IPS-NIHi7 (cell line): Measurements from ENCODE around the gene ALOX12.

ENCODE experiments used
- DNase-seq: peaks from one replicate; pipeline ENCODE4 v3.0.0; 2012; ENCODE audit warnings: mixed read lengths; ENCODE audit errors: extremely low spot score

The ALOX12 gene

GRCh38 chr17:7001318-7001961 lies 5.6 kb downstream of the ALOX12 start:
- DNase-seq: peak; percentile 42

- DNase-seq: no peak
Observed at GRCh38 chr17:7002288-7003047, 6.6 kb downstream of the ALOX12 start.

GRCh38 chr17:7003745-7004144 lies 7.9 kb downstream of the ALOX12 start:
- no peak for DNase-seq

GRCh38 chr17:7004398-7005253 lies 8.8 kb downstream of the ALOX12 start:
- peak; percentile 52 for DNase-seq

DNA sequence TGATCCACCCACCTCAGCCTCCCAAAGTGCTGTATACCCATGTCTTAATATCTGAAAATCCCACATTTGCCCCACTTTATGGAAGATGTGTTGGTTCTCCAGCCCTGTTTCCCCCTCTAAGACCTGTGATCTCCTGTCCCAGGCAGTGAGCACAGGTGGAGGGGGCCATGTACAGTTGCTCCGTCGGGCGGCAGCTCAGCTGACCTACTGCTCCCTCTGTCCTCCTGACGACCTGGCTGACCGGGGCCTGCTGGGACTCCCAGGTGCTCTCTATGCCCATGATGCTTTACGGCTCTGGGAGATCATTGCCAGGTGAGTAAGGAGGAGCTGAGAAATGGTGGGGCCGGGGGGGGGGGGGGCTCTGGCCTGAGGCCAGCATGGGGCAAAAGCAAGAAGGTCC lies 9.9 kb downstream of the ALOX12 start:
- no peak for DNase-seq

DNA sequence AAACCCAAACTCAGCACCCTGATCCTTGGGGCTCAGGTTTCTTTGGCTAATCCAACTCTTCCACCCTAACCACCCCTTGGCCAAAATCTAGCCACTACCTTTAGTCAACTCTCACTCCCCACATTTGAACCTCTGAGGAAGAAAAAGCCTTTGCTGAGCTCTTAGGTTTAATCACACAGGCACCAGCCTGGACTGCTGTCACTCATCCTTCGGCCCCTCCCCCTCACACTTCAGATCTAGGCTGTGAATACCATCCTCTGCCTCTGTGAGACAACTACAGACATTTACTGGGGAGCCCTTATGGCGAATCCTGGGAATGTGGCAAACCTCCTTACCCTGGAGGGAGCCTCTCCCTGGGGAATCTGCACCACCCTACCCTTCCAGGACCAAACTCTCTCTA lies 11.3 kb downstream of the ALOX12 start:
- no peak for DNase-seq

DNA sequence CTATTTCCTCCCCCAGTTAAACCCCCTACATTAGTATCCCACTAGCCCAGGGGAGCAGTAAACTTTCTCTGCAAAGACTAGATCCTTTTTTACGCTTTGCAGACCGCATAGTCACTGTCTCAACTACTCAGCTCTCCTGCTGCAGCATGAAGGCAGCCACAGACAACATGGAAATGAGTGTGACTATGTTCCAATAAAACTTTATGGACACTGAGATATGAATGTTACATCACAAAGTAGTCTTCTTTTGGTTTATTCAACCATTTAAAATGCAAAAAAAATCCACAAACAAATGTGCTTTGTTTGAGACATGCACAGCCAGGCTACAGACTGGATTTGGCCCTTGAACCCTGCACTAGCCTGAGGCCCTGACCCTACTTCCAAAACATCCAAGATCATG lies 14.7 kb downstream of the ALOX12 start:
- DNase-seq: no peak

DNA sequence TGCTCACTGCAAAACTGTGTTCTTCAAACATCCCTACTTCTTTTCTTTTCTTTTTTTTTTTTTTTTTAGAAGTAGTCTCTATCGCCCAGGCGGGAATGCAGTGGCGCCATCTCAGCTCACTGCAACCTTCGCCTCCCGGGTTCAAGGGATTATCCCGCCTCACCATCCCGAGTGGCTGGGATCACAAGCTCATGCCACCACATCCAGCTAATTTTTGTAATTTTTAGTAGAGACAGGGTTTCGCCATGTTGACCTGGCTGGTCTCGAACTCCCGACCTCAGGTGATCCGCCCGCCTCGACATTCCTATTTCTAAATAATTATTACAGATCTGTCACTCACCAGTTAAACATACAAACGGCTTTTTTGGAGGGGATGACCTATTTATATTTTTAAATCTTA lies 15.6 kb downstream of the ALOX12 start:
- DNase-seq: no peak

- no peak for DNase-seq
Observed at GRCh38 chr17:7011942-7012254, 16.0 kb downstream of the ALOX12 start.

DNA sequence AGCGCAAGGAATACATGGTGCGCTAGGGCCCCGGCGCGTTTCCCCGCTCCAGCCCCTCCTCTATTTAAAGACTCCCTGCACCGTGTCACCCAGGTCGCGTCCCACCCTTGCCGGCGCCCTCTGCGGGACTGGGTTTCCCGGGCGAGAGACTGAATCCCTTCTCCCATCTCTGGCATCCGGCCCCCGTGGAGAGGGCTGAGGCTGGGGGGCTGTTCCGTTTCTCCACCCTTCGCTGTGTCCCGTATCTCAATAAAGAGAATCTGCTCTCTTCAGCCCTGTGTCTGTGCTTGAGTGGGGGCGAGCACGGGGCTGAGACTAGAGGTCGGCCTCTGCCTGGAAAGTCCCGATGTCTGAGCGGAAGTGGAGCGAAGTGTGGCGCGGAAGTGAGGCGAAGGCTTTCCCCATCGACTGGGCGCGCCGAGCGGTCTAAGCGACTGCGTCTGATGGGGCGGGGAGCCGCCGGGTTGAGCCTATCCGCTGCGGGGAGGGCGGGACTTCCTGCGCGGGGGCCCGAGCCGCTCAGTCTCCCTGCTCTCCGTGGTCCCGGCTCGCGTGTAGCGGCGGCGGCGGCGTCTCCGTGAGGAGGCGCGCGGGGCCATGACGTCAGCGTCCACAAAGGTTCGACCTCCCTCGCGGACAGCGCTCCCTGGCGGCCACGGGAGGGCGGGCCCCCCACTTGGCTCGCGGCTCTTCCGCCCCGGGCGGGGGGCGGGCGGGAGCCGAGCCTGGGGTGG lies 18.6 kb downstream of the ALOX12 start:
- DNase-seq: peak; percentile 93

GRCh38 chr17:7014995-7015958 lies 19.4 kb downstream of the ALOX12 start:
- no peak for DNase-seq

- no peak for DNase-seq
Observed at GRCh38 chr17:7016418-7016817, 20.6 kb downstream of the ALOX12 start.

DNA sequence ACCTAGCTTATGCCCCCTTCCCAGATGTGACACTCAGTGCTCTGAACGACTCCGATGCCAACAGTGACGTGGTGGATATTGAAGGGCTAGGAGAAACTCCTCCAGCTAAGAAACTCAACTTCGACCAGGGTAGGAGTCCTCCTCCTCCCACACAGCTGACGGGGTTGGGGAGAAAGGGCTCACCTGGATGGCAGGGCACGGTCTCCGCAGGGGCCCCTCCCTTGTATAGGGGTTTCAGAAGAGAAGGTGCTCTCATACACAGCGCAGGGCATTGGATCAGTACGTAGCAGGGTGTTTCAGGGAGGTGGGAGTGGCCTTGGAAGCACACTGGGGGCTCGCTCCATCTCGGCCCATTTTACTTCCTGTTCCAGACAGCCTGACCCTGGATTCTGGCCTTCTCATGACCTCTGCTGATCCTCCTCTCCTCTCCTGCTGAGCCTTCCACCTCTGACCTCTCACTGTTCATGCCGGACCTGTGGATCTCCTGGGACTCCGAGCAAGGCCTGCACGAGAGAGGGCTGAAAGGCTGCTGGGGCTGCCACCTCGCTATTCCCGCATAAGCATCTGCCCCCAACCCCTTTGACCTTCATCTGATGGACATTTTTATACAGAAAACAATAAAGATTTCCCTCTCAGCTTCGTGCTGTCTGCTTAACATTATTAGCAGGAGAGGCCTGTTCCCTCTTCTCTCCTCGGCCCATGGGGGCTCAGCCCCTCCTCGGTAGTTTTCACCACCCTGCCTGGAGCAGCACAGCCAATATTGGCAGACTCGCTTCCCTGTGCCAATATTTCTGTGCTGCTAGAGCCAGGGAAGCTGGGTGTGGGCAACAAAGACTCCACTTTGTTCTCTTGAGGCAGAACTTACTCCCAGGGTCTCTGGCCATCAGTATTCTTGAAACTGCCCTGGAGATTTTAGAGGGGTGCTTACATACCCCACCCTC lies 21.3 kb downstream of the ALOX12 start:
- DNase-seq: no peak

- no peak for DNase-seq
Observed at GRCh38 chr17:7017827-7018200, 22.0 kb downstream of the ALOX12 start.

DNA sequence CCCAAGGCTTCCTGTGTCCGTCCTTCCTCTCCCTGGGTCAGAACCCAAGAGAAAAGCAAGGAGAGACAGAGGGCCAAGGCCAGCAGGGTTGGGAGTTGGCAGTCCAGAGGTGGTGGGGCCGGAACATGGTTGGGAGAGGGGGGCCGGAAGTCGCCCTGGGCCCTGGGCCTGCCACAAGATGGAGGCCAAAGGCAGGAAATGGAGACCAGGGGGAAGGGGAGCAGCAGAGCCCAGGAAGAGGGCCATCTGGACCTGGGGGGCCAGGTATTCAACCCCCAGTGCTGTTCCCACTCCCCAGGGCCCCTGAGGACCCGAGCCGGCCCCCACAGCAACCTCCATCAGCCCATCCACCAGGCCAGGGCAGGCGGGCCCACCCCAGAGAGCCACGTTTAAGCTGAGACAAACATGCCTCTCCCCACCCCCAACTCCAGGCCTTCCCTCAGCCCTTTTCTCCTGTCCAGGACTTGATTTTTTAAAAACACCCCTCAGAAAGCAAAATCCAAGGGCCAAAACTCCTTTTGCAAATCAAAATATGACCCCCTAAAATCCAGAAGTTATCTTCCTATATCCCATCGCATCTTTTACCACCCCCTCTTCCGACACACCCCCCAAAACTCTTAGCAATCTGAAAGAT lies 22.6 kb downstream of the ALOX12 start:
- DNase-seq: no peak

DNA sequence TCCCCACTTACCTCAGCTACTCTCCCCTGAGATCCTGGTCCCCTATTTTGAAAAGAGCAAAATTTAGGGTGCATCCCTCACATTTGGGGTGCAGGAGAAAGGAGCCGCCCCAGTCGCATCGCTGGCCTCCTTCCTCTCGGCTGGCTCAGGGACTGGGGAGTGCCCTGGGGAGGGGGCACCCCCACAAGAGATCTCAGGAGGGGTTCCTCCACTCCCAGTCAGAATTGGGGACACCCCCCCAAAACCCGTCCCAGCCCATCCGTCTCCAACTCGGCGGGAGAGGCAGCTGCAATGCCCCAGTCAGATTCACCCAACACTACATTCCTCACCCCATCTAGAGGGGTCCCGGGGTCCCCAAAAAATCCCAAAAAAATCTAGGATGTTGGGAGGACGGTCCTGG lies 23.5 kb downstream of the ALOX12 start:
- DNase-seq: no peak

- DNase-seq: peak; percentile 66
Observed at GRCh38 chr17:7019839-7020519, 24.1 kb downstream of the ALOX12 start.

- DNase-seq: no peak
Observed at GRCh38 chr17:7020894-7021664, 25.2 kb downstream of the ALOX12 start.
